Prostate gland (tissue), 2 donors: Measurements from ENCODE around the gene GPR179.

Experiments
- POLR2AphosphoS5 ChIP-seq: sonication (generic); formaldehyde crosslinking; IDR thresholded peaks from one replicate; pipeline ENCODE4 v1.6.1; 2017; ENCODE audit warnings: antibody characterized with exemption
- TF ChIP-seq, protein P1 (sequence below), 4 experiments: fragments of 200-600 bp in 2 of 4; fragments of 450-650 bp in 2 of 4; sonication (generic) in 2 of 4; IDR thresholded peaks; 1 replicate in 3 of 4; 2 replicates in 1 of 4; pipeline ENCODE4 v1.5.1; 2016 to 2019; ENCODE audit warnings: antibody characterized with exemption in 4 of 4, mild to moderate bottlenecking in 2 of 4, moderate library complexity in 2 of 4

DNA sequence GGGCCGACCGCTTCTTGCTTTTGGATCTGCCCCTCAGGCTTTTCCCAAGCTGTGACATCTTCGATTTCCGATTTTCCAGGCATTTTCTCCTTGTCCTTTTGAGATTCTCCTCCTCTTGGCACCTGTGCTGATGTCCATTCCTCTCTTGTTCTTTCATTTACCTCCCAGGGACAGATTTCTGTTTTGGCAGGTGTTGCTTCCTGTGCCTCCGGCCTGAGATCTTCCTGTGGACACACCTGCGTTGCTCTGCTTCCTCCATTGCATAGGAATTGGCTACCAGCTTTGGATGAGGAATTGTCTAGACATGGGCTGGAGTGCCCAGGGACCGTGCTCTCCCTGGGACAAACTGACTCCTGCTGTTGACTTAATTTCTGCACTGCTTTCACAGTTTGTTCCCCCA lies 15.1 kb downstream of the GPR179 start:
- TF ChIP-seq, protein P1, sequence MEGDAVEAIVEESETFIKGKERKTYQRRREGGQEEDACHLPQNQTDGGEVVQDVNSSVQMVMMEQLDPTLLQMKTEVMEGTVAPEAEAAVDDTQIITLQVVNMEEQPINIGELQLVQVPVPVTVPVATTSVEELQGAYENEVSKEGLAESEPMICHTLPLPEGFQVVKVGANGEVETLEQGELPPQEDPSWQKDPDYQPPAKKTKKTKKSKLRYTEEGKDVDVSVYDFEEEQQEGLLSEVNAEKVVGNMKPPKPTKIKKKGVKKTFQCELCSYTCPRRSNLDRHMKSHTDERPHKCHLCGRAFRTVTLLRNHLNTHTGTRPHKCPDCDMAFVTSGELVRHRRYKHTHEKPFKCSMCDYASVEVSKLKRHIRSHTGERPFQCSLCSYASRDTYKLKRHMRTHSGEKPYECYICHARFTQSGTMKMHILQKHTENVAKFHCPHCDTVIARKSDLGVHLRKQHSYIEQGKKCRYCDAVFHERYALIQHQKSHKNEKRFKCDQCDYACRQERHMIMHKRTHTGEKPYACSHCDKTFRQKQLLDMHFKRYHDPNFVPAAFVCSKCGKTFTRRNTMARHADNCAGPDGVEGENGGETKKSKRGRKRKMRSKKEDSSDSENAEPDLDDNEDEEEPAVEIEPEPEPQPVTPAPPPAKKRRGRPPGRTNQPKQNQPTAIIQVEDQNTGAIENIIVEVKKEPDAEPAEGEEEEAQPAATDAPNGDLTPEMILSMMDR (IDR thresholded peaks at IDR 0.05) = no peak
- TF ChIP-seq POLR2AphosphoS5 = no peak
